GM18907 (cell line): Measurements from ENCODE around the gene CCDC86.

Experiments used
- ATAC-seq: cut with Tn5 transposase; IDR thresholded peaks from one replicate; pipeline ENCODE4 v1.9.1; 2021; ENCODE audit warnings: mild to moderate bottlenecking, moderate library complexity; ENCODE audit not compliant: unreplicated experiment

Gene CCDC86

DNA sequence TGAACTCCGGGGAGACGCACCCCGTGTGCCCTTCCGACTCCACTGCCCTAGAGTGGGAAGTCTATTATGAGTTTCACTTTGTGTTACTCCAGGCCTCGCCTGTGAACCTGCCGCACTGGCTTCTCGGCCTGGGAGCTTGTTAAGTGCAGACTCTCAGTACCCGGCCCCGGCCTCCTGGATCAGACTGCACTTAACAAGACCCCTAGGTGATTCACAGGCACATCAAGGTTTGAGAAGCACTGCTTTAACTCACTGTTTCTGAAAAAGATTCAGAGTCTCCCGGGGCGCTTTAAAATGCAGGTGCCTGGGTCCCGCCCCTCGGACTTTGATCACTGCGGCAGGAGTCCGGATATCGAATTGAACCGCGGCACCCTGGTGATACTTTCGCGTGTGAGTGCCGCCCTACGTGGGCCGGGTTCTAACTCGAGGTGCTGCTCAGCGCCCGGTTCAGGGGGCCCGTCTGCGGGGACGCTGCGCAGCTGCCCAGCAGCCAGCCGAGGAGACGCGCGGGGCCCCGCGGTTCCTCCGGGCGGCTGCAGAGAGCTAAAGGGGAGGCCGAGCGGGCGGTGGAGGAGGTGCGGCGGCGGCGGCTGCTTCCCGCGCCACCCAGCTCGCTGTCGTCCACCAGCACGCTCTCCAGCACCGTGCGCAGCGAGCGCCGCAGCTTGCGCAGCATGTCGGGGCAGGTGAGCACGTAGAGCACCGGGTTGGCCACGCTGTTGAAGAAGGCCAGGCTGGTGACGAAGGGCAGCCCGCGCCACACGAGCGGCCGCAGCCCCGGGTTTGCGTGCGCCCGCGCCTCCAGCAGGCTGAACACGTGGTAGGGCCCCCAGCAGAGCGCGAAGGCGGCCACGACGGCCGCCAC, 10.4 kb downstream of the CCDC86 start:
- no peak for ATAC-seq

DNA sequence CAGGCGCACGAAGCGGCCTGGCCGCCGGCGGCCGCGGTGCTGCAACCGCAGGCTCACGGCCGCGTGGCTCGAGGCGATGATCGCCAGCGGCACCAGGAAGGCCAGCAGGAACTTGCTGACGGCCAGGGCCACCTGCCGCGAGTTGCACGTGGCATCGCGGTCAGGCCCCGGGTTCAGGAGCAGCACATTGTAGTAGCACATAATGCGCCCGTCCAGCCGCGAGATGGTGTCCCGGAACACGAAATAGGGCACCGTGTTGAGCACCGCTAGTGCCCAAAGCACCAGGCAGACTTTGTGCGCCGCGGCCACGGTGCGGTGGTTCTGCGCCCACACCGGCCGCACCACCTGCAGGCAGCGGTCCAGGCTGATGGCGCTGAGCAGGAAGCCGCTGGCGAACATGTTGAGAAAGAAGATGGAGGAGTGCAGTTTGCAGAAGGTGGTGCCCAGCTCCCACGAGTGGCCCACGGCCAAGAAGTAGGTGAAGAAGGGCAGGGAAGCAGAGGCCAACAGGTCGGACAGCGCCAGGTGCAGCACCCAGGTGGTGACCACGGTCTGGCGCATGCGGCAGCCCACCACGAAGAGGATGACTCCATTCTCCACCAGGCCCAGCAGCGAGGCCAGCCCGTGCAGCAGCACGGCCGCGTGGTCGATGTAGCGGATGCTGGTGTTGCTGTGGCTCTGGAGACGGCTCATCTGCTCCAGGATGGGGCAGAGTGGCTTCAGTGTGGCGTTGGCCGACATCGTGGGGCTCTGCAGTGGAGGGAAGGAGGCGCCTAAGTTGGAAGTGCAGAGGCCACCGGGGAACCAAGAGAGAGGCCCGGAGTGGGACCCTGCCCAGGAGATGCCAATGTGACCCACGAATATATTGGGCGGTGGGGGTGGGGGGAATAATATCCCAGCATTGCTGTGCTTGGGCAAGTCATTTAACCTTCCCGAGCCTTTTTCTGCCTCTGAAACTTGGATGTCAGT, 11.4 kb downstream of the CCDC86 start:
- no peak for ATAC-seq

DNA sequence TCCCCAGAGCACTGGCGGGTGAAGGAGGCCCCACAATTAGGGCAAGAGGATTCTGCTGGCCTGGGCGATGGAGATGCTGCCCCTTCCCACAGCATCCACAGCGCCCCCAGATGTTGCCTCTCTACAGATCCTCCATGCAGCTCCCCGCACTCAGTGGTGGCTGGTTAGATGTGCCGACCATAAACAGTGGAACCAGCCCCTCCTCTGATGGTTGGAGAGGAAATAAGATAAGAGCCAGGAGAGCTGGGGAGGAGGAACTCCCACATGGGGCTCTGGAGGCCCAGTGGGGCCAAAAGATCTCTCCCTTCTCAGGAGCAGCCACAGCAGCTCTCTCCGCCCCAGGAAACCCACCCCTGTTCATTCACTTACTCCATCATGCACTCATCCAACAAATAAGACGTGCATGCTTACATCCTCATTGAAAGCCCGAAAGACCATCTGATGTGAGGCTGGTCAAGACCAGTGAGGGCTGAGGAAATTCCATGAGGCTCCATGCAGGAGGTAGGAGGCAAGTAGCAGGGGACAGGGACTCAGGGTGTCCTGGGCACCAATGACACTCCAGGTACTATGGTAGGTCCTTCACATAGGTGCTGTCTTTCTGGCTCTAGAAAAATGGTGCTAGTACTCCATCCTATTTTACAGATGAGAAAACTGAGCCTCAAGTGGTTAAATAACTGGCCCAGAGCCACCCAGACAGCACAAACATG, 12.4 kb downstream of the CCDC86 start:
- ATAC-seq, result no peak

DNA sequence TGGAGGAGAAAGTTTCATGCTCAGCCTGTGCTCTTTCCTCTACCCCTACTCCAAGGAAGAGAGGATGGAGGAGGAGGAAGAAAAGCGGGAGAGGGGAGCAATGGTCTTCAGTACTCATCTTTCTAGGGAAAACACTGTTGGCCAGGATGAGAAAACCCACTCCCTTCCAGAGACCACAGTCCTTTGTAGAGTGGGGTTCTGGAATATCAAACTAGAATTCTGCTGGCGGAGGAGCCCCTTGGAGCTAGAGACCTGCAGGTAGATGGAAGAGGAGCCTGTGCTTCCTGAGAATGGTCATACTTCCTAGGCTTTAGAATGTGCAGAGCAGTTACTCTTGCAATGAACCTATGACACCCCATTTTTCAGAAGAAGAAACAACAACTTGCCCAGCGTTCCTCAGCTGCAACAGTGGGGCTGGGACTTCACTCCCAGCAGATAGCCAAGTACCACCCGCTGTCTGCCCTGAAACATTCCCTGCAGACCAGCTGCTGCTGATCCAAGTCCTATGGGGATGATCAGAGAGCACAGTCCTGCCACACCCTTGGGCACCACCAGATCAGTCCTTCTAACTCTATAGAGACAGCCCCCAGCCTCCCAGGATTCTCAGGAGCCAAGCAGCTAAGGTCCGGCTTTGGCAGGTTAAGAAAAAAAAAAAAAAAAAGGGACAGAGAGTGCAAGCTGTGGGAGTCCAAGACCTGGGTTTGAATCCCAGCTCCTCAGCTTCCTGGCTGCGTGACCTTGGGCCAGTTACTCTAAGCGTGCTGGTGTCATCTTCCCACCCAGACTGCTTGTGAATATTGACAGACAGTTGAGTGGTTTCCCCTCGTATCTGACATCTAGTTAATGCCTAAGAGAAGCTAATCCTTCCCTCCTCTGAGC, 13.2 kb downstream of the CCDC86 start:
- ATAC-seq, result no peak

DNA sequence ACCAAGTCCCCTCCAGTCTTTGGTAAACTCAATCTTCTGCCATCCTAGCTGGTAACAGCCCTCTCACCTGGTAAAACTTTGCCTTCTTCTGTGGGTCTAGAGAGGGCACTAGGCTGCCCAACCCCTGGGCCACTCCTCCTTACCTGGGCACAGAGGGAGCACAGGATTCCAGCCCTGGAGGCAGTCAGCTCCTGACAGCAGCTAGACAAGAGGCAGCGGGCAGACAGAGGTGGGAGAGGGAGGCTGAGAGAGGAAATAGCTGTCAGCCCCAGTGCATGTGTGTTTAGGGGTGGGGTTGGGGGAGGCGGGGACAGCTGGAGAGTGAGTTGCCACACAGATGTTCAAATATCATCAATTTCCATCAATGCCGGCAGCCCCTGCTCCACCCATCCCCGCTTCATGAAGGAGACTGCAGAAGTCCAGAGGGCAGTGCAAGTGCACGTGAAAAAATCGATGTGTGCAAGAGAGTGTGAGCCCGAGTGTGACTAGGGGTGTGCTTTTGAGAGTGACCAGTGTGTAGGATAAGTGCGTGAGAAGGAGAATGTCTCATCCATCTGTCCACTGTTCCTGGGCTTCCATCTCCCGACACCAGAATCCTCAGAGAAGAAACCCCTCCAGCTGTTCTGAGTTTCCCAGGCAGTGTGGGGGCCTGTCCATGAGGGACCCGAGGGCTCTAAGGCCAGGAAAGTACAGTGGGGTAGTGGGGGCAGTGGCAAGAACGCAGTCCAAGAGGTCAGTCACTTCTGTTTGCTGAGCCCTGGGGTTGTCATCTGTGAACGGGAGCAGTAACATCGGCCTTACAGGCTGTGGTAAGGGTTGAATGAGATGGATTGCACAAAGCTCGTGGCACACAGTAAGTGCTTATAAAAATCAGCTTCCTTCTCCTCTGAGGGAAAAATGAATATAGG, 14.1 kb downstream of the CCDC86 start, which contains the start of gene PTGDR2:
Gene PTGDR2, minus strand, starts transcription at position 225 of the 908 bp plus-strand sequence. CDS start 2,228 bp downstream, outside the sequence.
- ATAC-seq, result no peak

DNA sequence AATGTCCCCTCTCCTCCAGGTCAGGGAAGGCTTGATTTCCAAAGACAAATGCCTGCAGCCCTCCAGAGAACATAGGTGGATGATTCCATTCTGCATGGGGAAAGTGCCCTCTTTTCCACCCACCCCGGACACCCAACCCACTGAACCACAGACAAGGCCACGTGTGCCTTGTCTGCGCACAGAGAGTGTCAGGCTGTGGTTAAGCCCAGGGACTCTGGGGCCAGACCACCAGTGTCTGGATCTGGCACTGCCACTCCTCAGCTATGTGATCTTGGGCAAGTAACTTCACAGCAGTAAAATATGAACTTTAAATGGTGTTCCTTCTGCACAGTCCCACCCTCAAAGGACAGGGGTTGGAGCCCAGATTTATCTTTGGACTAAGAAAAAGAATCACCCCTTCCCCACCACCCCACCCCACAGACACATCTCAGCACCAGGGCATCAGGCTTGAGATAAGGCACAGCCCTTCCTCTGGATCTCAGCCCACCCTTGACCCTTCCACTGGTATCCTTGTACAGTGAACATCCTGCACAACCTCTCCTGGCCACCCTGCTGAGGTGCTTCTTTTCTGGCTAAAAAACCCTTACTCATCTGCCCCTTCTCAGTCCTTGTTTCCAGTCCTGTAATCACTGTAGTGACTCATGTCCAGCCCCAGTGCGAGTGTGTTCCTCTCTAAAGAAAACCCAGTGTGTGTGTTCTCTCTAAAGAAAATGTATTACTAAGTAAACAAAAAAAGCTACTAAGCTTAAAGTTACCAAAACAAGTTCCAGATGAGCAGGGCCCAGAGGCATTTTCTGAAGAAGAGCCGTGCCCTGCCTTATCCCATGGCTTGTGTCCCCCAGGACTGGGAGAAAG, 15.7 kb downstream of the CCDC86 start:
- no peak for ATAC-seq

DNA sequence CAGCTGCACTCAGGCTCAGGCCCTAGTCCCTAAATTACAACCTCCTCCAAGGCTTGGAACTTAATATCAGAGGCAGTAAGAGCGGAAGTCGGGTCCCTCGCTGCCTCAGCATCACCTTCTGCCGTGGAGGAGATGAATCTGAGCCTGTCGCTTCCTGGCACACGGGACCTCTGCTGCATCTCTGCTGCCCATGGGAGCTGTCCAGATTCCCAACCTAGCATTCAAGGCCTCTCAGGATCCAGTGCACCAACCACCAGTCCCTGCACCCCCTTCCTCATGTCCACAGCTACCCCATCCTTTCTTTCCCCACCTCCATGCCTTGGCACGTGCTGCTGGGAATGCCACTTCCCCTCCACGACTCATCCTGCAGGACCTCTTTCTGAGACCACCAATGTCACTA, 16.3 kb downstream of the CCDC86 start:
- ATAC-seq, result no peak

DNA sequence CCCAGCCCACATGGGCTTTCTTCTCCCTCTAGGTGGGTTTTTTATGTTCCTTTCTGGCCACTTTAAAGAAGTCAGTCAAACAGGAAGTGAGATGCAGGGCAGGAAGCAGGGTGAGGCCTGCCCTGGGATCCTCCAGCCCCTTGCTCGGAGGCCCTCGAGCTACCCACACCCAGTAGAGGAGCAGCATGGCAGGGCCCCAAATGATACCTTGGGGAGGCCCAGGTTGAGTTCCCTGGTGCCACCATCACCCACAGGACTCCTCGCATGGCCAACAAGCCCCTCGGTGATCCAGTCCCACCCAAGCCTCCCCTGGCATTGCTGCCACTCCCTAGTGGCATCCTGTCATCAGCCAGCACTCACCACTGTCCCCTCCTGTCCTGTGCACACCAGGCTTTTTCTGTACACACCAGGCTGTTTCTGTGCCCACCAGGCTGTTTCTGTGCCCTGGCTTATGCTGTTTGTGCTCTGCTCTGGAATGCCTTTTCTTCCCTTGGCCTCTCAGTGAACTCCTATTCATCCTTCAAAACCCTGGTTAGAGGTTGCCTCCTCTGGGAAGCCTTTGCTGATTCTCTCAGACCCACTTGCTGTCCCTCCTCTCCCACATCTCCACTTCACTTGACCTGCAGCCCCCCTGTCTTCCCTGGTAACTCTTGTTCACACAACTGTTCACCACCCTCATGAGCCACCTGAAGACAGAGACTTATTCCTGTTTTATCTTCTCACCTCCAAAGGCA, 17.0 kb downstream of the CCDC86 start:
- no peak for ATAC-seq

DNA sequence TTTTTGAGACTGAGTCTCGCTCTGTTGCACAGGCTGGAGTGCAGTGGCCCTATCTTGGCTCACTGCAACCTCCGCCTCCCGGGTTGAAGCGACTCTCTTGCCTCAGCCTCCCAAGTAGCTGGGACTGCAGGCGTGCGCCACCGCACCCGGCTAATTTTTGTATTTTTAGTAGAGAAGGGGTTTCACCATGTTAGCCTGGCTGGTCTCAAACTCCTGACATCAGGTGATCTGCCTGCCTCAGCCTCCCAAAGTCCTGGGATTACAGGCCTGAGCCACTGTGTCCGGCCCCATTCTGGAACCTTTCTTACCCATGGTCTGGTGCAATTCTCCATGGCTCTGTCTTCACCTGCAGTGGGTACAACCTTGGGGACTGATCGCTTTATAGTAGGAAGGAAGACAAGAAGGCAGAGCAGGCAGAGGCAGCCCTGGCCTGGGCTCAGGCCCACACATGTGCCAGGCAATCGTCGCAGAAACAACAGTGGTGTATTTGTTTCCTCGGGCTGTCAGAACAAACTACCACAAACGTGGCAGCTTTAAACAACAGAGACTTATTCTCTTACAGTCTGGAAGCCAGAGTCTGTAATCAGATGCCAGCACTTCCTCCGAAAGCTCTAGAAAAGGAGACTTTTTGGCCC, 17.8 kb downstream of the CCDC86 start:
- no peak for ATAC-seq

DNA sequence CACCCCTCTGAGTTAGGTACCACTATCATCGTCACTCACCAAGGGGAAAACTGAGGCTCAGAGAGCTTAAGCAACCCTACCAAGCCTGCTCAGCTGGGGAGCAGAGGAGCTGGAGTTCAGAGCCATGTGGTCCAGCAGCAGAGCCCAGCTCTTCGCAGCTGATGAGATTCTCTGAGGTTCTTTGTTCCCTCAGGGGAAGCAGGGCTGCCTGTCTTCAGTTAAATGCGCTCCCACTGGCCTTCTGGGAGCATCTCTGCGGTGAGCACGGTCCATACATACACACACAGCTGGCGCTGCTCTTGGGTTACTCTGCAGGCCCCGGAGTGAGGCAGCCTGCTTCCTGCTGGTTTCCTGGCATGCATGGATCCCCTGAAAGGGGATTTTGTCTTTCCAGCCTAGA, 19.0 kb downstream of the CCDC86 start:
- ATAC-seq, result no peak

DNA sequence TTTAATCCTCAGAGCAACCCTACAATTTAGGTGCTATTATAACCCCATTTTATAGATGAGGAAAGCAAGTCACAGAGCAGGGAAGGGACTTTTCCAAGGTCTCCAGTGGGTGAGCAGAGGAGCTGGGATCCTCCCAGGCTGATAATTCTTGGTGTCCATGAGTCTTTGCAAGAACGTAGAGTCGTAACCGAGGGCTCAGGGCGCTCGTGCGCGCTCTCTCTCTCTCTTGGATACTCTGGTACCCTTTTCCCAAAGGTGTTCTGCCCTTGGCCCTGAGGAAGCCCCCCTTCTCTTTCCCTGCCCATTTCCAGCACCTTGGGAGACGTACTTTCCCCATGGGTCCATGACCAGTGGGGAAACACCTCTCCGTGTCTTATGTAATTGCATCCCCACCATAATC, 20.3 kb downstream of the CCDC86 start:
- no peak for ATAC-seq

DNA sequence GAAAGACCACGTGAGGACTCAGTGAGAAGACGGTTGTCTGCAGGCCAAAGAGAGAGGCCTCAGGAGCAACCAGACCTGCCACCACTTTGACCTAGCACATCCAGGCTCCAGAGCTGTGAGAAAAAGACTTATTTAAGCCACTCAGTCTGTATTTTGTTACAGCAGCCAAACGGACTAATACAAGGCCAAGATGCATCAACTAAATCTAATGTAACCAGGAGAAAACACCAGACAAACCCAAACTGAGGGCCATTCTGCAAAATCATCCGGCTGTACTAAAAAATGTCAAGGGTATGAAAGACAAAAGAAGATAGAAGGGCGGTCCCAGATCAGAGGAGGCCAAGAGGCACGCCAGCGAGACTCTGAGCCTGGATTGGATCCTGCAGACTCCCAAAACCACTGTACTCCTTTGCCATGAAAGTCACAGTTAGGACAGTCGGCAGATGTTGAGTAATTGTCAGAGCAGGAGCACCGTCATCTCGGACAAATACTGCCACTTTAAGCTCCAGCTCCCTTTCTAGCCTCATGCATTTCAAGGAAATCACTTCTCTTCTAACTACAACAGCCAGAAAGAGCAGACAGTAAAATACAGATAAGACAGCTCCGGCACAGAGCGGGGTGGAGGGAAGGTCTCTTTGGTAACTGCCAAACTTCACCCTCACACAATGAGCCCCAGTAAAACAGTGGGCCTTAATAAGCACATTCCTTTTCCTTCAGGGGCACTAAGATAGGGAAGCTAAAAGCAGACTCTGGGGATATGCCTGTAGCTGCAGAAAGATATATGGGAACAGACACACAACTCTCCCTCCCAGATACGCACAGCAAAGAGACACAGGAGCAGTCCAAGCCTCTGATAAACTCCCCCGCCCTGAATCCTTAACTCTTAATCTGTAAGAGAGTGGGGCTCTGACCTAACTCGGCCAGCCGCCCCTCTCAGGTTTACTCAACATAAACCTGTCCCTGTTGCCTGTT, 21.9 kb downstream of the CCDC86 start:
- no peak for ATAC-seq

DNA sequence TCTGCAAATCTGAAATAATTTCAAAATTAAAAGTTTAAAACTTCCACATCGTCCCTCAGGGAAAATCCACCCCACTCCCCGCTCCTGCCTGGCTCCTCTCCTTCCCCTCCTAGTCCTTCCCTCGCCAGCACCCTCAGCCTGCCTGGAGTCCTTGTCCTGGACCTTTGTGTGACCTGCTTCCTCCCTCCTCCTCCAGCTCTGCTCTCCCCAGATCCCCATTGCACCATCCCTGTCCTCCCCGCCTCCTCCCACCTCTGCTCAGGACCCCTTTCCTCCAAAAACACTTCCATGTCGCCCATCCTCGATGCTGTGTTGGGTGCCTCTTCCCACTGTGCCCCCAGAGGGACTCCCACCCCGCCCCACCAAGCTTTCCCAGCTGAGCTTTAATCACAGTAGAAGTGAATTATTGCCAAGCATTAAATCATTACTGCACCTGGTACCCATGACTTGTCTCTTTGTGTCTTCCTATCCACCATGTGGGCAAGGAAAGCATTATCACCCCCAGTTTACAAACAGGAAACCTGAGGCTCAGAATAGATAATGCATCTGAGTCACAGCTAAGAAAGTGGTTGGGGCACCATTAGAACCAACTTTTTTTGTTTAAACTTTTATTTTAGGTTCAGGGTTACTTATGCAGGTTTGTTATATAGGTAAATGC, 23.1 kb downstream of the CCDC86 start:
- ATAC-seq, result no peak

DNA sequence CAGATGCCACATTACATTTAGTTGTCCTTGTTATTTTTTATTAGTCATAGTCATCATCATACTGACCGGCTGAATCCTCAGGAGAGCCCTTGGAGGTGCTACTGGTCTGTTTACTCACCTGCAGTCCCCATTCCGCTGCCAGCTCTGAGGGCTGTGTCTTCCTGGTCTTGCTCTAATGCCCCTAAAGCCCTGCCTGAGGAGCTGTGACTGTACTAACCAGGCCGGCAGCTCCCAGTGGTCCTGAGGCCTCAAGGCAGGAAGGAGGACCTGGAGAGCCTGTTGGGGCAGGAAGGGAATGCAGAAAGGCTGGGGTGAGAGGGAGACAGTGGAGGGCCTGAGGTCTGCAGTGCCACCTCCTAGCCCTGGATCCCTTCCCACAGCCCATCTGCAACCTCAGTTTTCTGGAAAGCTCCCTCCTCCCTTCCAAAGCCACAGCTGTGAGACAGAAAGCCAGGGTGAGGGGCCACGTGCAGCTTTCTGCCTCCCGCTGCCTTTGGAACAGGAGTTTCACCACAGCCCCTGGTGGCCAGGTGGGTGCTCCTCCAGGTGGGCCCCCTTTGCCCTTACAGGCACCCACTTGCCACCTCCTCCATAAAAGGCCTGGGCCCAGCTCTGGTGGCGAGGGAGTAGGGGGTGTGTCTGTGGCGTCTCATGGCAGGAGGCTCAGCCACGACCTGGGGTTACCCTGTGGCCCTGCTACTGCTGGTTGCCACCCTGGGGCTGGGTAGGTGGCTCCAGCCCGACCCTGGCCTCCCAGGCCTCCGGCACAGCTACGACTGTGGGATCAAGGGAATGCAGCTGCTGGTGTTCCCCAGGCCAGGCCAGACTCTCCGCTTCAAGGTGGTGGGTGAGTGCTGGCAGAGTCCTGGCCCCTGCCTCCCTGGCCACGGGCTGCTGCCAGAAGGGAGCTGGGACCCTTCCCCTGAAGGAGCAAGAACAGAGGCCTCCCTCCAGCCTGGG, 25.3 kb downstream of the CCDC86 start, which contains the start of gene ZP1:
Gene ZP1, plus strand, starts transcription at position 632 of the 960 bp plus-strand sequence. Its CDS starts 20 bp downstream, at position 652.
- no peak for ATAC-seq
